GM19240 (cell line): ENCODE results near the gene ZCCHC8.
"Not testable (repeated sequence)": the region's sequence is repeated elsewhere in the genome, so short reads cannot be mapped to it uniquely, and the experiment has no call there.

Source experiments
- DNase-seq: peaks from one replicate; pipeline ENCODE4 v3.0.0; 2011; ENCODE audit warnings: low spot score; ENCODE audit not compliant: insufficient read length

The ZCCHC8 gene

GRCh38 chr12:122473543-122474323, 27.0 kb downstream of the ZCCHC8 start:
- DNase-seq = no peak

GRCh38 chr12:122471324-122472226, 29.2 kb downstream of the ZCCHC8 start:
- DNase-seq = no peak

DNA sequence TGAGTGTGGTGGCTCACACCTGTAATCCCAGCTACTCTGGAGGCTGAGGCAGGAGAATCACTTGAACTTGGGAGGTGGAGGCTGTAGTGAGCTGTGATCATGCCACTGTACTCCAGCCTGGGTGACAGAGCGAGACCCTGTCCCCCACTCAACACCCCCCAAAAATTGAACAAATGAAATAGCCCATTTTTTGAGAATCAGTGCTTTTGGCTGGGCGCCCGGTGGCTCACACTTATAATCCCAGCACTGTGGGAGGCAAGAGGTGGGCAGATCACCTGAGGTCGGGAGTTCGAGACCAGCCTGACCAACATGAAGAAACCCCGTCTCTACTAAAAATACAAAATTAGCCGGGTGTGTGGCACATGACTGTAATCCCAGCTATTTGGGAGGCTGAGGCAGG, 30.2 kb downstream of the ZCCHC8 start:
- not testable (repeated sequence) for DNase-seq

- DNase-seq = not testable (repeated sequence)
Observed at GRCh38 chr12:122469856-122470255, 30.9 kb downstream of the ZCCHC8 start.

GRCh38 chr12:122467983-122468382, 32.7 kb downstream of the ZCCHC8 start:
- DNase-seq = no peak

DNA sequence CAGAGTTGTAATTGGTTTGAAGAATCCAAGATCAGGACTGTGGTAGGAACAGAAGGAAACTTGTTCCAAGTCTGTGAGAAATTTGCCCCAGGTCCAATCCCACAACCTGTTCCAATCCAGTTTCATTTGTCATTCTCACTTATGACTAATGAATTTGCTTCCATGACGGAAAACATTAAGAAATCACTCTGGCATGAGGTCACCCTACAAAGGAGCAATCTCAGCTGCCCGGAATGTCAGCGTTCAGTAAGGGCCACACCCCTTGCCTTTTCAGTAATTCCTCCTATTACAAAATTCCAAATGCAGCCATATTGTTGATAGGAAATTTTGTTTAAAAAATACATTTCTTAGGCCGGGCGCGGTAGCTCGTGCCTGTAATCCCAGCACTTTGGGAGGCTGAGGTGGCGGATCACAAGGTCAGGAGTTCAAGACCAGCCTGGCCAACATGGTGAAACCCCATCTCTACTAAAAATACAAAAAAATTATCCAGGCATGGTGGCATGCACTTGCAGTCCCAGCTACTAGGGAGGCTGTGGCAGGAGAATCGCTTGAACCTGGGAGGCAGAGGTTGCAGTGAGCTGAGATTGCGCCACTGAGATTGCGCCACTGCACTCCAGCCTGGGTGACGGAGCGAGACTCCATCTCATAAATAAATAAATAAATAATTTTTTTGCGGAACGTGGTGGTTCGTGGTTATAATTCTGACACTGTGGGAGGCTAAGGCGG, 36.3 kb downstream of the ZCCHC8 start:
- DNase-seq = not testable (repeated sequence)

GRCh38 chr12:122460641-122461040, 40.1 kb downstream of the ZCCHC8 start:
- no peak for DNase-seq

DNA sequence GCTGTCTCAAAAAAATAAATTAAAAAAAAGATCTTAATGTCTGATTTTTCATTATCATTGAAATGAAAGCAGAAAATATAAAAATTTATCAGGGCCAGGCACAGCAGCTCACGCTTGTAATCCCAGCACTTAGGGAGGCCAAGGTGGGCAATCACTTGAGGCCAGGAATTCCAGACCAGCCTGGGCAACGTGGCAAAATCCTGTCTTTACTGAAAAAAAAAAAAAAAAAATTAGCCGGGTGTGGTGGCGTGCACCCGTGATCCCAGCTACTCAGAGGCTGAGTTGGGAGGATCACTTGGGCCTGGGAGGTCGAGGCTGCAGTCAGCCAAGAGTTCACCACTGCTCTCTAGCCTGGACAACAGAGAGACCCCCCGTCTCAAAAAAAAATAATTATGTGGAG, 40.7 kb downstream of the ZCCHC8 start:
- DNase-seq = no peak

GRCh38 chr12:122459211-122459610, 41.5 kb downstream of the ZCCHC8 start:
- no peak for DNase-seq

GRCh38 chr12:122458105-122459035, 42.4 kb downstream of the ZCCHC8 start:
- no peak for DNase-seq

DNA sequence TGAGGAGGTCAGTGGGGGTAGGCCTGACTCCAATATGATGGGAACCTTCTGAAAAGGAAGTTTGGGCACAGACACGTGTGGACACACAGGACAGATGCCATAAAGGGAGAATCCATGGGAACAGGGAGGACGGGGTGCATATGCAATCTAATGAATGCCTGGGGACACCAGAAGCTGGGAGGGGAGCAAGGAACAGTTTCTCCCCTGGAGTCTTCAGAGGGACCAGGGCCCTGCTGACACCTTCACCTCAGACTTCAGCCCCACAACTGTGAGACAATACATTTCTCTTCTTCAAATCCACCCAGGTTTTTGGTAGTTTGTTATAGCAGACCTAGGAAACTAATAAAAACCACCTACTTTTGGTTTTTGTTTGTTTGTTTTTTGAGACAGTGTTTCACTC, 43.1 kb downstream of the ZCCHC8 start:
- DNase-seq = no peak

- DNase-seq = no peak
Observed at GRCh38 chr12:122454739-122455138, 46.0 kb downstream of the ZCCHC8 start.

DNA sequence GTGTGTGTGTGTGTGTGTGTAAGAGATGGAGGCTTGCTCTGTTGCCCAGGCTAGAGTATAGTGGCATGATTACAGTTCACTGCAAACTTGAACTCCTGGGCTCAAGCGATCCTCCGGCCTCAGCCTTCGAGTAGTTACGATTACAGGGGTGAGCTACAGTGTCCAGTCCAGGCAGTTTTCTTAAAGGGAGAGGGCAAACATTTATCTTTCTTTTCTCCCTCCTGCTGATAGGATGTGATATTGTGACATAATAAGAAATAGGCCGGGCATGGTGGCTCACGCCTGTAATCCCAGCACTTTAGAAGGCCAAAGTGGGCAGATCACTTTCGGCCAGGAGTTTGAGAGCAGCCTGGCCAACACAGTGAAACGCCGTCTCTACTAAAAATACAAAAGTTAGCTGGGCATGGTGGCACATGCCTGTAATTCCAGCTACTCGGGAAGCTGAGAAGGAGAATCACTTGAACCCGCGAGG, 46.4 kb downstream of the ZCCHC8 start:
- no peak for DNase-seq

GRCh38 chr12:122452701-122453285, 47.9 kb downstream of the ZCCHC8 start:
- no peak for DNase-seq

DNA sequence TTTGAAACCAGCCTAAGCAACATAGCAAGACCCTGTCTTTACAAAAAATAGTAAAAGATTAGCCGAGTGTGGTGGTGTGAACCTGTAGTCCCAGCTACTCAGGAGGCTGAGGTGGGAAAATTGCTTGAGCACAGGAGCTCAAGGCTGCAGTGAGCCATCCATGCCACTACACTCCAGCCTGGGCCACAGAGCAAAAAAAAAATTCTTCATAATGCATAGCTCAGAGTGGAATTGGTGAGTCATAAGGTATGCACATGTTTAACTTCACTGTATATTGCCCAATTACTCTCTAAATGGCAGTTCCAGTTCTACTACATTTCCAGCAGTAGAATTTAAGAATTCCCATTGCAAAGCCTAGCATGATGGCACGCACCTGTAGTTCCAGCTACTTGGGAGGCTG, 51.4 kb downstream of the ZCCHC8 start:
- no peak for DNase-seq

DNA sequence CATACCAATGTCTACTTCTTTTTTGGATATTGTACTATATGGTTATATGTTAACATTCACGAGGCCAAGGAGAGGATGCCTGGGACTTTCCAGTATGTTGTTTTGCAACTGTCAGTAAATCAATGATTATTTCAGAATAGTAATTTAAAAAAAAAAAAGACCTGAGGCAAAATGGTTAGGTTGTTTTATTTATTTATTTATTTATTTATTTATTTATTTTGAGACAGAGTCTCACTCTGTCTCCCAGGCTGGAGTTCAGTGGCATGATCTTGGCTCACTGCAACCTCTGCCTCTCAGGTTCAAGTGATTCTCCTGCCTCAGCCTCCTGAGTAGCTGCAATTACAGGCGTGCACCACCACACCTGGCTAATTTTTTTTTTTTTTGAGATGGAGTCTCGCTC, 52.9 kb downstream of the ZCCHC8 start:
- not testable (repeated sequence) for DNase-seq

- not testable (repeated sequence) for DNase-seq
Observed at GRCh38 chr12:122446390-122446789, 54.3 kb downstream of the ZCCHC8 start.

- not testable (repeated sequence) for DNase-seq
Observed at GRCh38 chr12:122444071-122444470, 56.7 kb downstream of the ZCCHC8 start.

- DNase-seq = not testable (repeated sequence)
Observed at GRCh38 chr12:122438822-122439221, 61.9 kb downstream of the ZCCHC8 start.

- DNase-seq = no peak
Observed at GRCh38 chr12:122437656-122438121, 63.0 kb downstream of the ZCCHC8 start.
